T-helper 9 cell (primary cell): Measurements from ENCODE around the gene ZKSCAN5.
"Not testable (repeated sequence)": the region's sequence is repeated elsewhere in the genome, so short reads cannot be mapped to it uniquely, and the experiment has no call there.

Experiments used
- DNase-seq: peaks from one replicate; pipeline ENCODE4 v3.0.0-alpha.2; 2020

ZKSCAN5 gene

GRCh38 chr7:99557196-99557607 is 52.7 kb downstream of the ZKSCAN5 start:
- DNase-seq: no peak

- DNase-seq: no peak
Measured at GRCh38 chr7:99557940-99558305, 53.5 kb downstream of the ZKSCAN5 start.

- DNase-seq: peak; percentile 87
Measured at GRCh38 chr7:99558306-99559174, 54.1 kb downstream of the ZKSCAN5 start, which contains the start of gene ZNF655. Gene ZNF655 (plus strand): TSS chr7:99558642. CDS start chr7:99560560, 1,918 bp downstream.

- DNase-seq: no peak
Measured at GRCh38 chr7:99559175-99559915, 54.9 kb downstream of the ZKSCAN5 start.

DNA sequence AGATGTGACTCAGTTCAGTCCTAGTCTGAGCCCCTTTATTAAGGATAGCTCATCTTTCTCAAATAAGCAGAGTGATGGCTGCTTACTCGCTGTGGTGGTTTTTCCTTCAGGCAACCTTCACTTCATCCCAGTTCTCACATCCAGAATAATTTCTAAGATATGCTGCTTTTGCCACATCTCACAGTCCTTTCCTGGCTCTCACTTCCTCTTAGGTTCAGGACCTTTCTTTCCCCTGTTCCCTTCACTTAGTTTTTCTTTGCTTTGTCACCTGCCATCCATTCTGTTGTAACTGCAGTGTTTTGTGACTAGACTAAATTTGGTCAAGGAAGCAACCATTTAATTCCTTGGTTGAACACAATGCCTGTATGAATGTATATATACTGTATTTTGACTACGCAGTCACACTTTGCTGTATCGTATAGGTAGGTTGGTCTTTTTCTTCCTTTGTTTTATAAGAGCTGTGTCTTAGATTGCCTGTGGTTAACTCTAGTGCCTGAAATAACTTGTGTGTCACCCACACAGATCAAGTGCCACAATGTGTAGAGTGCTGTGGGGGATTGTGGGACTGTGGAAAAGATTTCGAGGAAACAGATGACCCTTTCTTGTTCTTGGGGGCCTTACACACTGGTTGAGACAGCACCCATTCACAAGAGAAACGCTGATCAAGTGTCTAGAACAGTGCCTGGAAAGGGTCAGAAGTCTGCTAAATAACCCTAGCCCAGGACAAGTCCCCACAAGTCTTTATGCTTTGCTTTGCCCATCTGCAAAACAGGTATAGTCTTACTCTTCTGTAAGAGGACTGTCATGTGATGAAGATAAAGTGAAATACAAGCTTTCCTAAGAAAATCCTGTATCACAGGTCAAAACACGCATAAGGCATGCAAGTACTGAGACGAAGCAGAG is 56.6 kb downstream of the ZKSCAN5 start:
- DNase-seq: no peak

GRCh38 chr7:99561737-99562051 is 57.2 kb downstream of the ZKSCAN5 start:
- DNase-seq: no peak

DNA sequence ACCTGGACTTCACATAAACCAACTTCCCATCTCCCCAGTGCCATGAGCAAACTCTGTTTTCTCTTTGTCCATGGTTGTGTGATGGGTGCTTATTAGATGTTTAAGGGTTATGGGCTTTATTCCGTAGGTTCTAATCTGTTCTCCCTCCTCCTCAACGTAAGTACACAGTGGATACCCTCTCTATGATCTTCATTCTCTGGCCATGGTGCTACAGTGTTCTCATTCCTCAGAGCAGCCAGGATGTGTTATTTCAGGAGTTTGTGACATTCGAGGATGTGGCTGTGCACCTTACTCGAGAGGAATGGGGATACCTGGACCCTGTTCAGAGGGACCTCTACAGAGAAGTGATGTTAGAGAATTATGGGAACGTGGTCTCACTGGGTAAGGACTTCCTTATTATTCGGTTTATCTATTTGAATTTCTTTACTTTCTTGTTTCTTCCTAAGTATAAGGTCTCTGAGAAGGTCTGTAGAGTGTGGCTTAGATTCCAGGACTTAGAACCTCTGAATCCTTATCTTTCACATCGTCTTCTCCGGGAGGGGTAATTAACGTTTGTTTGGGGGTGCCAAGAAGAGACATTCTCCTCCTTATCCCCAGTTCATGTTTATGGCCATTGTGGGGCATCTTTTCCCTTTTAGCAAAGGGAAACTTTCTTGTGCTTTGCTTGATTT is 57.8 kb downstream of the ZKSCAN5 start:
- DNase-seq: no peak

- DNase-seq: no peak
Measured at GRCh38 chr7:99562832-99563231, 58.4 kb downstream of the ZKSCAN5 start.

DNA sequence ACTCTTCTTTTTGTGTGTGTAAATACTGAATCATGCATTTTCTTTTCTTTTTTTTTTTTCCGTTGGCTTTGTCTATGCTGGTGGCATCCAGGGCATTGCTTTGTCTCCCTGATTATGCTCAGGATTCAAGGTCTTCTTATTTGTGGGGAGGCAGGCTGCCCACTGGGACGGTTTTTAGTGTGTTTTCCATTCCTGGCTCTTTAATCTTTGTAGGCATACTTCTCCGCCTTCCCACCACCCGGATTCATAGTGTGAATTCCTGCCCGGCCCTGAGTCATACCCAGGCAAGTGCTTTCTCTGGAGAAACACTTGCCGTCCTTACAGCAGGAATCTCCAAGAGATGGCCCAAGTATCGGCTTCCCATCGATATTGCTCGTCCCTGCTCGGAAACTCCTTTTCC is 59.2 kb downstream of the ZKSCAN5 start:
- no peak for DNase-seq

- not testable (repeated sequence) for DNase-seq
Measured at GRCh38 chr7:99568770-99569169, 64.3 kb downstream of the ZKSCAN5 start.

GRCh38 chr7:99571768-99572167 is 67.3 kb downstream of the ZKSCAN5 start:
- no peak for DNase-seq

DNA sequence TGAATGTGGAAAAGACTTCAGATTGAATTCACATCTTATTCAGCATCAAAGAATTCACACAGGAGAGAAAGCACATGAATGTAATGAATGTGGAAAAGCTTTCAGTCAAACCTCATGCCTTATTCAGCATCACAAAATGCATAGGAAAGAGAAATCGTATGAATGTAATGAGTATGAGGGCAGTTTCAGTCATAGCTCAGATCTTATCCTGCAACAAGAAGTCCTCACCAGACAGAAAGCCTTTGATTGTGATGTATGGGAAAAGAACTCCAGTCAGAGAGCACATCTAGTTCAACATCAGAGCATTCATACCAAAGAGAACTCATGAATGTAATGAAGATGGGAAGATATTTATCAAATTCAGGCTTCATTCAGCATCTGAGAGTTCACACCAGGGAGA is 68.8 kb downstream of the ZKSCAN5 start:
- no peak for DNase-seq

DNA sequence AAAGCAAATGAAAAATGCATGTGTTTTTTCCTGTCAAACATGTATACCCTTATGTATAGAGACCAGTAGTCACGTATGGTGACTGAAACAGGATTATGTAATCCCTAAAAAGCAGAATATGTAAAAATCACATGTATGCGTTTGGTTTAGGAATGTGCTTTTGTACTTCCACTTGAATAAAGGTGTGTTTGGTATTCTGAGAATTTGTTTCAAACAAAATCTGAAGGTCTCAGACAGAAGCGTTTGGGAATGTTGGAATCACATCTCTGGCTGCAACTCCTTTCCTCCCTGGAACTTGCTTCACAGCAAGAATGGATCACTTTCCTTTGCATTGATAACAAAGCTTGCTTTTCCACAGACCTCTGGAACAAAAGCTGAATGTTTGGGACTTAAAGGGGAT is 71.8 kb downstream of the ZKSCAN5 start:
- DNase-seq: no peak

- DNase-seq: no peak
Measured at GRCh38 chr7:99579281-99579955, 75.0 kb downstream of the ZKSCAN5 start.

DNA sequence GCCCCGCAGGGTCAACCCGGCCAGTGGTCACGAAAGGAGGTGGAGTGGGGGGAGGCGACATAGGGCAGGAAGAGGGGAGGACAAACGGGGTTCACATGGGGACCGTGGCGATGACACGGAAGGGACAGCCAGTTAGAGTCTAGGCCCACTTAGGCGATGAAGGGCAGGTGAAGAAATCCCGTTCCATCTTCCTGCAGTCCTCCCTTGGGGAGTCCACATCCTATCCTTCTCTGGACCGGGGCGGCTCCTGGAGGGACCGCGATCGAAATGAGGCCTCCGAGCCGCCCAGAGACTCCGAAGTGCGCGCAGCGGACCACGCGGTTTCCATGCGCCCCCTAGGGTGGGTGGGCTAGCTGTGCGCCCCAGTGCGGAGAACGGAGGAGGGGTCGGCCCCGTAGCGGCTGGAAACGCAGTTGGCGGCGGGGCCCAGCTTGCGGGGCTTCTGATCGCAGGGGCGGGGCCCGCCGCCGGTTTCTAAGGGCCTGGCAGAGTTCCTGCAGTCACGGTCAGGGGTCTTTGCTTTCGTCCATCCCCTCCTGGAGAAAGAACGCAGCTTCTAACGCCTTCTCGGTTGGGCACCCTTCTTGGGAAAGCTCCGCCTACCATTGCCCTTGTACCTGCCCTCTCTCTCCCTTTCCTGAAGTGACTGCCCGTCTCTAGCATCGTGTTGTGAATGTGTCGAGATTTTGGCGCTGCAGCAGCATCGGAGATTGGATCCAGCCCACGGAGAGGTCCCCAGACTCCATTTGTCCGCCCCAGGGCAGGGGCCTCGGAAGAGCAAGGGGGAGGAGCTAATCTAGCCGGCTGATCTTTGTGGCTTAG is 75.7 kb downstream of the ZKSCAN5 start:
- DNase-seq: peak; percentile 46

DNA sequence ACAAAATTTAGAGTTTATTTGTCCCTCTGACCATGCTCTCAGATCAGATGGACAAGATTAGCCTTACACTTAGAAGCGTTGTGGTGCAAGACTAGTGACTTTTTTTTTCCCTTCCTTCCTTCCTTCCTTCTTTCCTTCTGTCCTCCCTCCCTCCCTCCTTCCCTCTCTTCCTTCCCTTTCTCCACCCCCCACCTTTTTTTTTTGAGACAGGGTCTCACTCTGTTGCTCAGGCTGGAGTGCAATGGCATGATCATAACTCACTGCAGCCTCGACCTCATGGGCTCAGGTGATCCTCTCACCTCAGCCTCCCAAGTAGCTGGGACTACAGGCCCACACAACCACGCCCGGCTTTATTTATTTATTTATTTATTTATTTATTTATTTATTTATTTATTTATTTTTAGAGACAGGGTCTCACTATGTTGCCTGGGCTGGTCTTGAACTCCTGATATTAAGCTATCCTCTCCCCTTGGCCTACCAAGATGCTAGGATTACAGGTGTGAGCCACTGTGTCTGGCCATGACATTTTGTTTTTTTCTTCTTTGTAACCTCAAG is 76.4 kb downstream of the ZKSCAN5 start:
- not testable (repeated sequence) for DNase-seq
